ENCODE measurements around the gene TREX2.

- no peak for TF ChIP-seq CTCF (IDR thresholded peaks at IDR 0.05)
- TF ChIP-seq EZH2 (IDR thresholded peaks at IDR 0.05; ENCODE audit: borderline replicate concordance, insufficient read depth, low read depth, low read length, poor library complexity, severe bottlenecking): no peak
Measured at GRCh38 chrX:153449368-153450113, 3.7 kb upstream of the TREX2 start.
